Measurements from ENCODE around the gene CARD8.
A peak's percentile ranks its signal among the peaks of the same experiment; 100 is the strongest.
"Not testable (repeated sequence)": the region's sequence is repeated elsewhere in the genome, so short reads cannot be mapped to it uniquely, and the experiment has no call there.

CARD8 gene

DNA sequence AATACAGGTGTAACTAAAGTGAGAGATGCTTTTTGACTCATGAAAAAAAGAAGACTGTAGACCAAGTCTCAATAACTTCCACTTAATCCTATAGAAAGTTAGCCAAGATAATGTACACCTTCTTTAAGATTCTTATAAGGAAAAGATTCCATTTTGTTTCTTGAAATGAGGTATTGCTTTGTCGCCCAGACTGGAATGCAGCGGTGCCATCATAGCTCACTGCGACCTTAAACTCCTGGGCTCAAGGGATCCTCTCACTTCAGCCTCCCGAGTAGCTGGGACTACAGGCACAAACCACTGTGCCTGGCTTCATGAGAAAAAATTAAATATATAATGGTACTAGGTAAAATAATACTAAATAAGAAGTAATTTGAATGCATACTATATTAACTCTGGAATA lies 3.3 kb upstream of the CARD8 start:
- Histone ChIP-seq H3K79me2 (ENCODE audit: insufficient read depth, low read length) (peaks cover 28% of the 10 kb centered on the region), H3F3A (ENCODE audit: insufficient read depth) (peaks cover 23% of the 10 kb centered on the region)

DNA sequence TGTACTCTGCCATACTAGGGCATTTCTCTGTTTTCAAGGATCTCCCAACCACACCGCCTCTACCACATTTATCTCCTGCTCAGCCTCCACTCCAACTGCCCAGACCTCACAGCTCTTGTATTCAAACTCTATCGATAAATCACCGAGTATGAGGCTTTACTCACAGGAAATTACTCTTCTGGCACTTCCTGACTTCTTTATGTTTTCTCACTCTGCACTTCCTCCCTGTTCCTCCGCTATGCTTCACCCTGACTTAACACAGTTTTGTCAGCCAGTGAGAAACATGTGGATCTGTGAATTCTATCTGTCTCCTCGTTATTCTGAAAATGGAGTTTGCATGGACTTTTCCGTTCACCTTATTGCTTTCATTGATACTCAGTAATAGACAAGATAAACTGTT lies 2.6 kb upstream of the CARD8 start:
- Histone ChIP-seq H3K79me2 (ENCODE audit: insufficient read depth, low read length) (peaks cover 34% of the 10 kb centered on the region), H4K20me1 (ENCODE audit: low read depth, low read length) (no peaks in the 10 kb centered on the region), H3K27me3 (ENCODE audit: low read length) (no peaks in the 10 kb centered on the region), H3K36me3 (ENCODE audit: low read length) (no peaks in the 10 kb centered on the region), H3F3A (ENCODE audit: insufficient read depth) (peaks cover 26% of the 10 kb centered on the region), H3K4me3 (ENCODE audit: insufficient read depth, low read length, poor library complexity, severe bottlenecking) (peak overlapping the region; percentile 91), H2AFZ (ENCODE audit: low read depth, low read length, severe bottlenecking) (peak overlapping the region; percentile 79), H3K27ac (ENCODE audit: low read depth, low read length) (peak overlapping the region; percentile 94), H3K4me2 (ENCODE audit: low read depth, low read length, poor library complexity, severe bottlenecking) (peak overlapping the region; percentile 90), H3K9ac (ENCODE audit: low read length) (peak overlapping the region; percentile 60), H3K9me3 (ENCODE audit: insufficient read depth, low read length) (no peaks in the 10 kb centered on the region), H3K9me2 (replicated peaks; ENCODE audit: insufficient read depth, low read length) (no peaks in the 10 kb centered on the region)
- TF ChIP-seq, protein P1, sequence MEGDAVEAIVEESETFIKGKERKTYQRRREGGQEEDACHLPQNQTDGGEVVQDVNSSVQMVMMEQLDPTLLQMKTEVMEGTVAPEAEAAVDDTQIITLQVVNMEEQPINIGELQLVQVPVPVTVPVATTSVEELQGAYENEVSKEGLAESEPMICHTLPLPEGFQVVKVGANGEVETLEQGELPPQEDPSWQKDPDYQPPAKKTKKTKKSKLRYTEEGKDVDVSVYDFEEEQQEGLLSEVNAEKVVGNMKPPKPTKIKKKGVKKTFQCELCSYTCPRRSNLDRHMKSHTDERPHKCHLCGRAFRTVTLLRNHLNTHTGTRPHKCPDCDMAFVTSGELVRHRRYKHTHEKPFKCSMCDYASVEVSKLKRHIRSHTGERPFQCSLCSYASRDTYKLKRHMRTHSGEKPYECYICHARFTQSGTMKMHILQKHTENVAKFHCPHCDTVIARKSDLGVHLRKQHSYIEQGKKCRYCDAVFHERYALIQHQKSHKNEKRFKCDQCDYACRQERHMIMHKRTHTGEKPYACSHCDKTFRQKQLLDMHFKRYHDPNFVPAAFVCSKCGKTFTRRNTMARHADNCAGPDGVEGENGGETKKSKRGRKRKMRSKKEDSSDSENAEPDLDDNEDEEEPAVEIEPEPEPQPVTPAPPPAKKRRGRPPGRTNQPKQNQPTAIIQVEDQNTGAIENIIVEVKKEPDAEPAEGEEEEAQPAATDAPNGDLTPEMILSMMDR (IDR thresholded peaks at IDR 0.05; ENCODE audit: insufficient read depth, low read length, poor library complexity, severe bottlenecking), result no peak
- TF ChIP-seq EZH2phosphoT487 (conservative IDR thresholded peaks at IDR 0.05; ENCODE audit: low read length), result no peak

More for the DNA sequence above, 3.3 kb upstream of the CARD8 start:
- Histone ChIP-seq H3K27ac (ENCODE audit: low read depth, low read length) (peak overlapping the region; percentile 84), H2AFZ (ENCODE audit: low read depth, low read length, severe bottlenecking) (peak overlapping the region; percentile 19), H3K4me3 (ENCODE audit: insufficient read depth, low read length, poor library complexity, severe bottlenecking) (peak overlapping the region; percentile 40), H3K4me2 (ENCODE audit: low read depth, low read length, poor library complexity, severe bottlenecking) (peak overlapping the region; percentile 71), H3K9ac (ENCODE audit: low read length) (peak overlapping the region; percentile 66)
- not testable (repeated sequence) for H3K36me3 ChIP-seq (ENCODE audit: low read length); H3K27me3 ChIP-seq (ENCODE audit: low read length); H4K20me1 ChIP-seq (ENCODE audit: low read depth, low read length); H3K9me2 ChIP-seq (replicated peaks; ENCODE audit: insufficient read depth, low read length); H3K9me3 ChIP-seq (ENCODE audit: insufficient read depth, low read length)

DNA sequence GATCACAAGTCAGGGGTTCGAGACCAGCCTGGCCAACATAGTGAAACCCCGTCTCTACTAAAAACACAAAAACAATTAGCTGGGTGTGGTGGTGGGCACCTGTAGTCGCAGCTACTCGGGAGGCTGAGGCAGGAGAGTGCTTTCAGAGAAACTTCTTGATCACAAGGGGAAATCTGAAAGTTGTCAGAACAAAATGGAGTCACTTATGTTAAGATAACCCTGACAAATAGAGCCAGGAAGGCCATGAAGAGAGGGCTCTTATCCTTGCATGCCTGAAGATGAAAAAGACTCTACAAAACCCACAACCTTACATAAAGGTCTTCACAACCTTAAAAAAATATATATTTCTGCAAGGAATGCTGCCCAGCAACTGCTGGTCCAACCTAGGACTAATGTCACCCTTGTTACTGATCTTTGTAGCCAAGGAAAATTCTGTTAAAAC lies 1.2 kb downstream of the CARD8 start:
- Histone ChIP-seq H3K36me3 (ENCODE audit: low read length) (no peaks in the 10 kb centered on the region), H3K27ac (ENCODE audit: low read depth, low read length) (0 out of 2 replicates have a peak overlapping the region, but pooled peaks have one; percentile 12), H4K20me1 (ENCODE audit: low read depth, low read length) (no peaks in the 10 kb centered on the region), H2AFZ (ENCODE audit: low read depth, low read length, severe bottlenecking) (no peak overlapping the region), H3K4me3 (ENCODE audit: insufficient read depth, low read length, poor library complexity, severe bottlenecking) (peak overlapping the region; percentile 91), H3K9me2 (replicated peaks; ENCODE audit: insufficient read depth, low read length) (no peaks in the 10 kb centered on the region), H3K27me3 (ENCODE audit: low read length) (no peaks in the 10 kb centered on the region), H3K9me3 (ENCODE audit: insufficient read depth, low read length) (no peaks in the 10 kb centered on the region), H3K79me2 (ENCODE audit: insufficient read depth, low read length) (peaks cover 63% of the 10 kb centered on the region), H3F3A (ENCODE audit: insufficient read depth) (peaks cover 46% of the 10 kb centered on the region), H3K9ac (ENCODE audit: low read length) (peak overlapping the region; percentile 79), H3K4me2 (ENCODE audit: low read depth, low read length, poor library complexity, severe bottlenecking) (peak overlapping the region; percentile 90)
- TF ChIP-seq, protein P1 (IDR thresholded peaks at IDR 0.05; ENCODE audit: insufficient read depth, low read length, poor library complexity, severe bottlenecking), result no peak
- TF ChIP-seq EZH2phosphoT487 (conservative IDR thresholded peaks at IDR 0.05; ENCODE audit: low read length), result no peak

DNA sequence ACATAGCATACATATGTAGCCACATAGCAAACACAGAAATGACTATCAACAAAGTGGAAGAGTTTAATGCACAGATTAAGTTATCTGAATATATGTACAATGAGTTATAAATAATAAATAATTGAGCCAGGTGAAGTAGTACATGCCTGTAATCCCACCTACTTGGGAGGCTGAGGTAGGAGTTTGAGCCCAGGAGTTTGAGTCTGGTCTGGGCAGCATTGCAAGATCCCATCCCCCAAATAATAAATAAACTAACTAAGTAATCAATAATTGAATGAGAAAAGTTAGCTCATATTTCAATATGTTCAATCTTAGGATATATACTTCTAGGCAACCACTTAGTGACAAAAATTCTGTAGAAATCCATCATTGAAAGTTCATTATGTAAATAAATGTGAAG lies 1.7 kb downstream of the CARD8 start:
- no peaks in the 10 kb centered on the region for H4K20me1 ChIP-seq (ENCODE audit: low read depth, low read length)
- H3F3A ChIP-seq (ENCODE audit: insufficient read depth), result peaks cover 45% of the 10 kb centered on the region
- no peaks in the 10 kb centered on the region for H3K9me3 ChIP-seq (ENCODE audit: insufficient read depth, low read length)
- no peaks in the 10 kb centered on the region for H3K9me2 ChIP-seq (replicated peaks; ENCODE audit: insufficient read depth, low read length)
- H3K79me2 ChIP-seq (ENCODE audit: insufficient read depth, low read length), result peaks cover 63% of the 10 kb centered on the region
- TF ChIP-seq, protein P1 (IDR thresholded peaks at IDR 0.05; ENCODE audit: insufficient read depth, low read length, poor library complexity, severe bottlenecking), result no peak
- TF ChIP-seq EZH2phosphoT487 (conservative IDR thresholded peaks at IDR 0.05; ENCODE audit: low read length), result no peak
- H3K27ac ChIP-seq (ENCODE audit: low read depth, low read length), result no peak overlapping the region
- peak overlapping the region; percentile 90 for H3K4me2 ChIP-seq (ENCODE audit: low read depth, low read length, poor library complexity, severe bottlenecking)
- H3K9ac ChIP-seq (ENCODE audit: low read length), result peak overlapping the region; percentile 18; the same call in 1 of the 2 replicates
- no peak overlapping the region for H2AFZ ChIP-seq (ENCODE audit: low read depth, low read length, severe bottlenecking)
- no peaks in the 10 kb centered on the region for H3K27me3 ChIP-seq (ENCODE audit: low read length)
- peak overlapping the region; percentile 18 for H3K4me3 ChIP-seq (ENCODE audit: insufficient read depth, low read length, poor library complexity, severe bottlenecking)
- no peaks in the 10 kb centered on the region for H3K36me3 ChIP-seq (ENCODE audit: low read length)

All from SU-DHL-6 (cell line).